HL-60 (cell line): Measurements from ENCODE around the gene H2AZ1.

Experiments used
- GABPA ChIP-seq: IDR thresholded peaks from 2 replicates; pipeline ENCODE4 v1.6.1; 2012; ENCODE audit warnings: low read depth
- POLR2AphosphoS5 ChIP-seq: IDR thresholded peaks from 2 replicates; pipeline ENCODE4 v1.6.1; 2012; ENCODE audit warnings: low read depth
- REST ChIP-seq: IDR thresholded peaks from 2 replicates; pipeline ENCODE4 v1.6.1; 2012; ENCODE audit warnings: low read depth; ENCODE audit not compliant: insufficient replicate concordance
- SPI1 ChIP-seq: IDR thresholded peaks from 2 replicates; pipeline ENCODE4 v1.6.1; 2012; ENCODE audit warnings: low read depth, mild to moderate bottlenecking, borderline replicate concordance
- TF ChIP-seq, protein P1 (sequence below): IDR thresholded peaks from one replicate; pipeline ENCODE4 v1.5.1; 2011; ENCODE audit warnings: low read length, control low read depth, inconsistent platforms; ENCODE audit not compliant: insufficient read depth

DNA sequence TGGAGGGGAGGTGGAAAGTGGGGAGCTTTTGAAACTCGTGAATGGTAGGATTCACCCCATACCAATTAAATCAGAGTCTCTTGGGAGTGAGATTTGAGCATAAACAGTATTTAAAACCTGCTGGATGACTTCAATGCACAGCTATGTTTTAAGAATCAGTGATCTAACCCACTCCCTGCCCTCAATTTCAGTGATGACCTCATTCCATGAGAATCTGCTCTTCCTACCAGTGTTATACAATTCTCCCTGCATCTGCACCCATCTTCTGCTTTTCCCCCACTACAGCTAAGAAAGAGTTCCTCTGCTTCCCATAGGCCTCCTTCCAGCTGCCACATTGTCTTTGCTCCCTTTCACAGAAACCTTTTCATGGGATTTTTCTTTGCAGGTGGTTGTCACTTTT lies 18.3 kb upstream of the H2AZ1 start:
- TF ChIP-seq, protein P1, sequence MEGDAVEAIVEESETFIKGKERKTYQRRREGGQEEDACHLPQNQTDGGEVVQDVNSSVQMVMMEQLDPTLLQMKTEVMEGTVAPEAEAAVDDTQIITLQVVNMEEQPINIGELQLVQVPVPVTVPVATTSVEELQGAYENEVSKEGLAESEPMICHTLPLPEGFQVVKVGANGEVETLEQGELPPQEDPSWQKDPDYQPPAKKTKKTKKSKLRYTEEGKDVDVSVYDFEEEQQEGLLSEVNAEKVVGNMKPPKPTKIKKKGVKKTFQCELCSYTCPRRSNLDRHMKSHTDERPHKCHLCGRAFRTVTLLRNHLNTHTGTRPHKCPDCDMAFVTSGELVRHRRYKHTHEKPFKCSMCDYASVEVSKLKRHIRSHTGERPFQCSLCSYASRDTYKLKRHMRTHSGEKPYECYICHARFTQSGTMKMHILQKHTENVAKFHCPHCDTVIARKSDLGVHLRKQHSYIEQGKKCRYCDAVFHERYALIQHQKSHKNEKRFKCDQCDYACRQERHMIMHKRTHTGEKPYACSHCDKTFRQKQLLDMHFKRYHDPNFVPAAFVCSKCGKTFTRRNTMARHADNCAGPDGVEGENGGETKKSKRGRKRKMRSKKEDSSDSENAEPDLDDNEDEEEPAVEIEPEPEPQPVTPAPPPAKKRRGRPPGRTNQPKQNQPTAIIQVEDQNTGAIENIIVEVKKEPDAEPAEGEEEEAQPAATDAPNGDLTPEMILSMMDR: no peak
- no peak for TF ChIP-seq POLR2AphosphoS5
- no peak for TF ChIP-seq SPI1
- TF ChIP-seq REST: no peak
- no peak for TF ChIP-seq GABPA
